HEK293 (cell line): ENCODE measurements around the gene OPA1.

ENCODE experiments used
- CTCF ChIA-PET: fragments of 350-600 bp; formaldehyde crosslinking; extraction: SDS; loops from one replicate; lab custom pipeline; 2021; ENCODE audit warnings: antibody characterized with exemption; lab: Yijun Ruan, JAX
- POLR2A ChIA-PET: fragments of 300-600 bp; formaldehyde crosslinking; extraction: SDS; loops from one replicate; lab custom pipeline; 2020; ENCODE audit warnings: antibody characterized with exemption, inconsistent platforms; lab: Yijun Ruan, JAX
- H3K27ac ChIP-seq: fragments of 200-500 bp; sonication (Bioruptor generic); 2 replicates; pipeline ENCODE4 v1.5.1; 2014; ENCODE audit warnings: low read depth, low read length, control low read depth, inconsistent platforms; ENCODE audit errors: extremely low read depth
- H3K36me3 ChIP-seq, 2 experiments: fragments of 200-500 bp in 1 of 2; sonication (Bioruptor generic) in 1 of 2; 1 replicate in 1 of 2; 2 replicates in 1 of 2; pipeline ENCODE4 v1.5.1; 2014 to 2017; ENCODE audit warnings: inconsistent platforms in 2 of 2, low read length in 2 of 2; ENCODE audit not compliant: control insufficient read depth in 2 of 2, insufficient read depth in 1 of 2
- H3K4me1 ChIP-seq: fragments of 200-500 bp; sonication (Bioruptor generic); 2 replicates; pipeline ENCODE4 v1.5.1; 2014; ENCODE audit warnings: mild to moderate bottlenecking, low read length, inconsistent platforms; ENCODE audit not compliant: control insufficient read depth, insufficient read depth
- H3K4me3 ChIP-seq: 2 replicates; pipeline ENCODE4 v1.5.1; 2011; ENCODE audit warnings: low read depth, mild to moderate bottlenecking, control low read depth, low read length, moderate library complexity
- H3K9me3 ChIP-seq: fragments of 200-500 bp; sonication (Bioruptor generic); 2 replicates; pipeline ENCODE4 v1.5.1; 2014; ENCODE audit warnings: low read depth, low read length, inconsistent platforms; ENCODE audit not compliant: control insufficient read depth, insufficient read depth
- AEBP2 ChIP-seq: fragments of 450-650 bp; formaldehyde crosslinking; IDR thresholded peaks from 2 replicates; pipeline ENCODE4 v1.5.1; 2016; ENCODE audit warnings: missing biosample characterization, missing genetic modification characterization, borderline replicate concordance
- EGR2 ChIP-seq: fragments of 450-650 bp; formaldehyde crosslinking; IDR thresholded peaks from 2 replicates; pipeline ENCODE4 v1.5.1; 2016; ENCODE audit warnings: low read depth, missing biosample characterization, missing genetic modification characterization
- ELK4 ChIP-seq: IDR thresholded peaks from 2 replicates; pipeline ENCODE4 v1.6.1; 2011; ENCODE audit warnings: mild to moderate bottlenecking, low read depth, low read length, borderline replicate concordance
- HOXD13 ChIP-seq: sonication (generic); formaldehyde crosslinking; IDR thresholded peaks from 2 replicates; pipeline ENCODE4 v1.8.0; 2022; ENCODE audit warnings: missing genetic modification reagents, borderline replicate concordance
- MZF1 ChIP-seq: fragments of 450-650 bp; formaldehyde crosslinking; IDR thresholded peaks from 2 replicates; pipeline ENCODE4 v1.5.1; 2017; ENCODE audit warnings: missing biosample characterization, missing genetic modification characterization, borderline replicate concordance
- PATZ1 ChIP-seq: fragments of 450-650 bp; formaldehyde crosslinking; IDR thresholded peaks from 2 replicates; pipeline ENCODE4 v1.5.1; 2016; ENCODE audit warnings: missing biosample characterization, missing genetic modification characterization
- PRDM4 ChIP-seq: fragments of 450-650 bp; formaldehyde crosslinking; IDR thresholded peaks from 2 replicates; pipeline ENCODE4 v1.5.1; 2017; ENCODE audit warnings: missing biosample characterization, missing genetic modification characterization
- SETDB1 ChIP-seq: IDR thresholded peaks from one replicate; pipeline ENCODE4 v1.6.1; 2017; ENCODE audit warnings: mild to moderate bottlenecking, low read length, moderate library complexity, mixed read lengths; ENCODE audit not compliant: insufficient read length
- ZBTB1 ChIP-seq: fragments of 450-650 bp; formaldehyde crosslinking; IDR thresholded peaks from 2 replicates; pipeline ENCODE4 v1.5.1; 2016; ENCODE audit warnings: missing biosample characterization, missing genetic modification characterization
- ZBTB21 ChIP-seq: fragments of 450-650 bp; formaldehyde crosslinking; IDR thresholded peaks from 2 replicates; pipeline ENCODE4 v1.5.1; 2017; ENCODE audit warnings: missing biosample characterization, missing genetic modification characterization
- ZNF121 ChIP-seq: fragments of 450-650 bp; formaldehyde crosslinking; IDR thresholded peaks from 2 replicates; pipeline ENCODE4 v1.5.1; 2016; ENCODE audit warnings: missing biosample characterization, missing genetic modification characterization
- ZNF132 ChIP-seq: fragments of 450-650 bp; formaldehyde crosslinking; IDR thresholded peaks from 2 replicates; pipeline ENCODE4 v1.5.1; 2017; ENCODE audit warnings: missing biosample characterization, missing genetic modification characterization, borderline replicate concordance
- ZNF175 ChIP-seq: fragments of 450-650 bp; formaldehyde crosslinking; IDR thresholded peaks from 2 replicates; pipeline ENCODE4 v1.5.1; 2016; ENCODE audit warnings: missing biosample characterization, missing genetic modification characterization
- ZNF19 ChIP-seq: fragments of 450-650 bp; formaldehyde crosslinking; IDR thresholded peaks from 2 replicates; pipeline ENCODE4; 2016; ENCODE audit warnings: missing biosample characterization, missing genetic modification characterization, low read depth
- ZNF266 ChIP-seq: fragments of 450-650 bp; formaldehyde crosslinking; IDR thresholded peaks from 2 replicates; pipeline ENCODE4 v1.5.1; 2016; ENCODE audit warnings: missing biosample characterization, missing genetic modification characterization, low read depth
- ZNF37A ChIP-seq: fragments of 450-650 bp; IDR thresholded peaks from 2 replicates; pipeline ENCODE4 v1.5.1; 2018; ENCODE audit warnings: missing biosample characterization, missing genetic modification characterization
- ZNF521 ChIP-seq: fragments of 450-650 bp; formaldehyde crosslinking; IDR thresholded peaks from 2 replicates; pipeline ENCODE4 v1.5.1; 2017; ENCODE audit warnings: missing biosample characterization, mild to moderate bottlenecking, missing genetic modification characterization
- ZNF529 ChIP-seq: fragments of 450-650 bp; formaldehyde crosslinking; IDR thresholded peaks from 2 replicates; pipeline ENCODE4 v1.5.1; 2017; ENCODE audit warnings: missing genetic modification characterization, missing biosample characterization; ENCODE audit not compliant: insufficient replicate concordance
- ZNF629 ChIP-seq: fragments of 450-650 bp; formaldehyde crosslinking; IDR thresholded peaks from 2 replicates; pipeline ENCODE4 v1.5.1; 2017; ENCODE audit warnings: missing biosample characterization, missing genetic modification characterization
- TF ChIP-seq, protein P1 (sequence below): fragments of 450-650 bp; formaldehyde crosslinking; IDR thresholded peaks from 2 replicates; pipeline ENCODE4 v1.5.1; 2016; ENCODE audit warnings: missing biosample characterization, missing genetic modification characterization
- TF ChIP-seq, protein P2 (sequence below): fragments of 450-650 bp; formaldehyde crosslinking; IDR thresholded peaks from 2 replicates; pipeline ENCODE4 v1.5.1; 2016; ENCODE audit warnings: missing biosample characterization, missing genetic modification characterization
- TF ChIP-seq, protein P3 (sequence below): fragments of 450-650 bp; formaldehyde crosslinking; IDR thresholded peaks from 2 replicates; pipeline ENCODE4 v1.5.1; 2016; ENCODE audit warnings: missing biosample characterization, missing genetic modification characterization
- TF ChIP-seq, protein P4 (sequence below): fragments of 450-650 bp; formaldehyde crosslinking; IDR thresholded peaks from 2 replicates; pipeline ENCODE4 v1.5.1; 2016; ENCODE audit warnings: missing biosample characterization, missing genetic modification characterization

OPA1 gene

DNA sequence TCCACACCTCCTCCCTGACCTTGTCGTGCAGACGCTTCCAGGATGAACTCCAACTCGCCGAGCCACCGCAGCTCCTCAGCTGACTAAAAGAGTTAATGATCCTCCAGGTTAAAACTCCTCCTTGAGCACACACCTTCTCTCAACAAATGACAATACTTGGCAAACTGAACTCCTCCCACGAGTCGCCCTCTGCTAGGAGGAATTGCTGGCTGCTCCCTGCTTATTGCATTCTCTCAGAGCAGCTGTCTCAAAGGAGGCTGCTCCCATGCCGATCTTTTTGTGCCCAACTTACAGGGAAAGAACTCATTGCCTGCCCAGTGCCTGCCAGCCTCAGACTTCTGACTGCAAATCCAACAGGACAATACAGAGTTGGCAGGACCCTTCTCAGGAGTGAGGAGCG lies 38.2 kb upstream of the OPA1 start, which contains the start of gene ATP13A4:
Gene ATP13A4, minus strand, starts transcription at position 85 of the 400 bp plus-strand sequence. CDS start 96 bp downstream, outside the sequence.
- H3K9me3 ChIP-seq, result no peaks in the 10 kb centered on the region
- TF ChIP-seq MZF1 (tag by site-specific recombination), result no peak
- no peak for TF ChIP-seq PATZ1
- TF ChIP-seq ZNF19, result no peak
- no peak for TF ChIP-seq ZNF175 (tag by site-specific recombination)
- no peak for TF ChIP-seq EGR2 (tag by site-specific recombination)
- TF ChIP-seq, protein P1, sequence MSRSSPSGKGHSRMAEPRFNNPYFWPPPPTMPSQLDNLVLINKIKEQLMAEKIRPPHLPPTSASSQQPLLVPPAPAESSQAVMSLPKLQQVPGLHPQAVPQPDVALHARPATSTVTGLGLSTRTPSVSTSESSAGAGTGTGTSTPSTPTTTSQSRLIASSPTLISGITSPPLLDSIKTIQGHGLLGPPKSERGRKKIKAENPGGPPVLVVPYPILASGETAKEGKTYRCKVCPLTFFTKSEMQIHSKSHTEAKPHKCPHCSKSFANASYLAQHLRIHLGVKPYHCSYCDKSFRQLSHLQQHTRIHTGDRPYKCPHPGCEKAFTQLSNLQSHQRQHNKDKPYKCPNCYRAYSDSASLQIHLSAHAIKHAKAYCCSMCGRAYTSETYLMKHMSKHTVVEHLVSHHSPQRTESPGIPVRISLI (tag by site-specific recombination), result no peak
- no peak for TF ChIP-seq ZNF121
- TF ChIP-seq PRDM4 (tag by site-specific recombination), result no peak
- TF ChIP-seq ZNF37A, result no peak
- no peak for TF ChIP-seq ZNF629 (tag by site-specific recombination)
- TF ChIP-seq SETDB1, result no peak
- TF ChIP-seq, protein P2, sequence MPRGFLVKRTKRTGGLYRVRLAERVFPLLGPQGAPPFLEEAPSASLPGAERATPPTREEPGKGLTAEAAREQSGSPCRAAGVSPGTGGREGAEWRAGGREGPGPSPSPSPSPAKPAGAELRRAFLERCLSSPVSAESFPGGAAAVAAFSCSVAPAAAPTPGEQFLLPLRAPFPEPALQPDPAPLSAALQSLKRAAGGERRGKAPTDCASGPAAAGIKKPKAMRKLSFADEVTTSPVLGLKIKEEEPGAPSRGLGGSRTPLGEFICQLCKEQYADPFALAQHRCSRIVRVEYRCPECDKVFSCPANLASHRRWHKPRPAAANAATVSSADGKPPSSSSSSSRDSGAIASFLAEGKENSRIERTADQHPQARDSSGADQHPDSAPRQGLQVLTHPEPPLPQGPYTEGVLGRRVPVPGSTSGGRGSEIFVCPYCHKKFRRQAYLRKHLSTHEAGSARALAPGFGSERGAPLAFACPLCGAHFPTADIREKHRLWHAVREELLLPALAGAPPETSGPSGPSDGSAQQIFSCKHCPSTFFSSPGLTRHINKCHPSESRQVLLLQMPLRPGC (tag by site-specific recombination), result no peak
- TF ChIP-seq ZBTB21 (tag by site-specific recombination), result no peak
- no peak for TF ChIP-seq ZNF132 (tag by site-specific recombination)
- TF ChIP-seq ELK4, result no peak
- TF ChIP-seq ZNF266 (tag by site-specific recombination), result no peak
- no peak for TF ChIP-seq HOXD13 (CRISPR knock-in tag)
- TF ChIP-seq ZNF521 (tag by site-specific recombination), result no peak
- no peaks in the 10 kb centered on the region for H3K4me1 ChIP-seq
- CTCF ChIA-PET, result no interaction called here
- POLR2A ChIA-PET, result no interaction called here
- H3K4me3 ChIP-seq, result no peak within 1 kb of the TSS
- H3K36me3 ChIP-seq, result no peaks in the 10 kb centered on the region
- H3K27ac ChIP-seq, result no peak within 1 kb of the TSS

DNA sequence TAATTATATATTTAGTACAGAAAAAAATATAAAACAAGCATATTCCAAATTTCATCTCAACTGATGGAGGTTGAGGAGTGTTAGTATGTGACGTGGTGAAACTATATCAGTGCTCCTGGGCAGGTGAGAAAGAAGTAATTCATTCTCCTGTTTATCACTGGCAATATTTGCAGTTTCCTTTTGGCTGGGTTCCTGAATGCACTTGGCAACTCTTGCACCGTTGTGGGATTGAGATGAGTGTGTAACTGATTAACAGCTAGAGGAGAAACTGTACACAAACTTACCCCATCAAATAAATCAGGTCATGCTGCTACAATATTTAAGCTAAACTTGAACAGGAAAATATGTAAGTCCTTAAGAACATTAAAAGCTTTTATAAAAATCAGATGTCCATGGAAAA lies 36.2 kb upstream of the OPA1 start:
- CTCF ChIA-PET, result interaction anchor here (1.5 kb wide), 1 partner anchor 16 kb away, joined by 3 read pairs; no protein-coding TSS in a partner anchor
- H3K27ac ChIP-seq, result no peak overlapping the region
- H3K9me3 ChIP-seq, result no peaks in the 10 kb centered on the region
- H3K4me3 ChIP-seq, result no peak overlapping the region
- no peaks in the 10 kb centered on the region for H3K36me3 ChIP-seq
- H3K4me1 ChIP-seq, result no peaks in the 10 kb centered on the region
- POLR2A ChIA-PET, result interaction anchor here (0.5 kb wide), 1 partner anchor 293 kb away, joined by 3 read pairs; no protein-coding TSS in a partner anchor
- TF ChIP-seq ZBTB1 (tag by site-specific recombination) (no peak), ZBTB21 (tag by site-specific recombination) (no peak), AEBP2 (tag by site-specific recombination) (no peak), ZNF529 (no peak)
- TF ChIP-seq, protein P3, sequence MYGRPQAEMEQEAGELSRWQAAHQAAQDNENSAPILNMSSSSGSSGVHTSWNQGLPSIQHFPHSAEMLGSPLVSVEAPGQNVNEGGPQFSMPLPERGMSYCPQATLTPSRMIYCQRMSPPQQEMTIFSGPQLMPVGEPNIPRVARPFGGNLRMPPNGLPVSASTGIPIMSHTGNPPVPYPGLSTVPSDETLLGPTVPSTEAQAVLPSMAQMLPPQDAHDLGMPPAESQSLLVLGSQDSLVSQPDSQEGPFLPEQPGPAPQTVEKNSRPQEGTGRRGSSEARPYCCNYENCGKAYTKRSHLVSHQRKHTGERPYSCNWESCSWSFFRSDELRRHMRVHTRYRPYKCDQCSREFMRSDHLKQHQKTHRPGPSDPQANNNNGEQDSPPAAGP (tag by site-specific recombination), result no peak
- TF ChIP-seq, protein P4, sequence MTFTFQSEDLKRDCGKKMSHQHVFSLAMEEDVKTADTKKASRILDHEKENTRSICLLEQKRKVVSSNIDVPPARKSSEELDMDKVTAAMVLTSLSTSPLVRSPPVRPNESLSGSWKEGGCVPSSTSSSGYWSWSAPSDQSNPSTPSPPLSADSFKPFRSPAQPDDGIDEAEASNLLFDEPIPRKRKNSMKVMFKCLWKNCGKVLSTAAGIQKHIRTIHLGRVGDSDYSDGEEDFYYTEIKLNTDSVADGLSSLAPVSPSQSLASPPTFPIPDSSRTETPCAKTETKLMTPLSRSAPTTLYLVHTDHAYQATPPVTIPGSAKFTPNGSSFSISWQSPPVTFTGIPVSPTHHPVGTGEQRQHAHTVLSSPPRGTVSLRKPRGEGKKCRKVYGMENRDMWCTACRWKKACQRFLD (tag by site-specific recombination), result no peak
